HG02759 (cell line): ENCODE results near the gene RGS9.
"Not testable (repeated sequence)": the region's sequence is repeated elsewhere in the genome, so short reads cannot be mapped to it uniquely, and the experiment has no call there.

Experiments used
- ATAC-seq: cut with Tn5 transposase; IDR thresholded peaks from one replicate; pipeline ENCODE4 v1.9.1; 2021; ENCODE audit warnings: mild to moderate bottlenecking, moderate library complexity; ENCODE audit not compliant: unreplicated experiment

The RGS9 gene

DNA sequence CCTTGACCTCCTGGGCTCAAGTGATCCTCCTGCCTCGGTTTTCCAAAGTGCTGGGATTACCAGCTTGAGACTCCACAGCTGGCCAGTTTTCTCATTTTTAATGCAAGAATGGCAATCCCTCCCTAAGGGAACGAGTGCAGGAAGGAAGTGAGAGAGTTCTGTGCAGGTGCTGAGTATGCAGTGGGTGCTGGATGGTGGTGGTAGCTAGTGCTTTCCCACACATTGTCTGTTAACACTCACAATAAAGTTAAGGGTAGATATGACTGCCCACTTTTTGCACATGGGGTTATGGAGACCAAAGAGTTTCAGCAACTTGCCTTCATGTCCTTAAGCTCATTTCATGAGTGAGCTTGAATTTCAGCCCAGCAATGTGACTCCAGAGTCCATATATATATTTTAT, 18.5 kb downstream of the RGS9 start:
- ATAC-seq, result peak; percentile 56

DNA sequence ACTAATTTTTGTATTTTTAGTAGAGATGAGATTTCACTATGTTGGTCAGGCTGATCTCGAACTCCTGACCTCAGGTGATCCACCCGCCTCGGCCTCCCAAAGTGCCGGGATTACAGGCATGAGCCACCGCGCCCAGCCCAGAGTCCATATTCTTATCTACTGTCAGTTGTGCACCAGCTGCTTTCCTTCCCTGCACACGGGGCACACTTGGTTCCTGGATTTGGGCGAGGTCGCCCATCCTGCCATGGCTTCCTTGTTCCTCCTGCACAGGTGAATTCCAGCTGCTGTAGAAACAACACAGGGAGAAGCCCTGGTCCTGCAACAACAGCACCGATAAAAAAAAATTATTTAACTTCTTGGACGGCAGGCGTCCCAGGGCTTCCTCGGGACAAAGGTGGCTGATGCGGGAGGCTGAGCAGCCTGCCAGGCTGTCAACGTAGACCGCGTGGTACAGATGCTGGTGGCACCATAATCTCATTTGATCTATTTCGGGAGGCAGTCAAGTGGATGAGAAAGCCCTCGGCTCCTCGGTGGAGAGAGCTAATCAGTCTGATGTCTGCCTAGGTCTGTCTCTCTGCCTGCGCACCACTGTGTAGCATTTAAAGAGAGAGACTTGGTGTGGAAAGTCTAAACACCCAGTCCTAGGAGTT, 19.1 kb downstream of the RGS9 start:
- ATAC-seq, result no peak

DNA sequence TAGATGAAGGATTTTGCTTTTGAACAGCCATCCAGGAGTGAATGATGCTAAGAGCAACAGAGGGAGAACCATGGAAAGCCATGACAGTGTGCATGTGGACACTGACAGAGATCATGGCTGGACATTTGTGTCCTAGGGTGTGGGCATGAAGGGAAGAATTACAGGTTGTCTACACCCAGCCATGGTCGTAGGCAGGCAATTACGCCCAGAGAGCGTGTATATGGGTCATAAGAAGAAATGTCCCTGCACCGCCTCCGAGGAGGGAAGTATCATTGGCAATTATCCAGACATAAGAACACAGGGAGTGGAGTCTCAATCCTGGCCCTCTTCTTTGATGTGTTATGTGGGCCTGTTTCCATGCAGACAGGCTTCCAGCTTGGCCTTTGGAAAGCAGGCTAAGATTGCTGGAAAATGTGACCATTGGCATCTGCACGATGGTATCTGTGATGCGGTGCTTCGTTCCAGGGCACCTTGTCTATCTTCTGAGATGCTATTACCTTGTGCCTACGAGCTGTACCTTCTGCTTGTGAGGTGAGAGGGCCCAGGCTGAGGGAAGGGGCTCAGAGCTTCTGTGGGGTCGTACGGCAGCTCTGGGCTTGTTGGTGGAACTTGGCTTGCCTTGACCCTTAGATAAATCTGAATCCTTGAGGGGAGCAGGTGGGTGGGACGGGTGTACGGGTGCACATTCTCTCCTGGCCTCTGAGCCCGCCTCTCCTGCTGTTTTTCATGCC, 19.8 kb downstream of the RGS9 start:
- no peak for ATAC-seq

DNA sequence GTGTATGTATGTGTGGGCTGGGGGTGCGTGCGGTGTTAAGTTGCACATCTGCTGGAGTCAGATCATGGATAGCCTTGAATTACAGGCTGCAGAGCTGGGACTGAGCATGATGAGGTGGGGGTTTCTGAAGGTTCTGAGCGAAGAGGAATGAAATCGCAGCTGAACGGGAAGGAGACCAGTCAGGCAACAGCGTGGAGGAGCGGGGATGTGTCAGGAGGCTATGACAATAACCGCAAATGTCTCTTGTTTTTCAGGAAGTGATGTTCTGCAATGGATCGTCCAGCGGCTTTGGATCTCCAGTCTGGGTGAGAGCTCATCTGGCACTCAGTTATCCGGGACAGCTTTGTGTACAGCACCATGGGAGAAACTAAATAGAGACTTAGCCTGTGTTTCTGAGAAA, 20.9 kb downstream of the RGS9 start:
- ATAC-seq, result no peak

DNA sequence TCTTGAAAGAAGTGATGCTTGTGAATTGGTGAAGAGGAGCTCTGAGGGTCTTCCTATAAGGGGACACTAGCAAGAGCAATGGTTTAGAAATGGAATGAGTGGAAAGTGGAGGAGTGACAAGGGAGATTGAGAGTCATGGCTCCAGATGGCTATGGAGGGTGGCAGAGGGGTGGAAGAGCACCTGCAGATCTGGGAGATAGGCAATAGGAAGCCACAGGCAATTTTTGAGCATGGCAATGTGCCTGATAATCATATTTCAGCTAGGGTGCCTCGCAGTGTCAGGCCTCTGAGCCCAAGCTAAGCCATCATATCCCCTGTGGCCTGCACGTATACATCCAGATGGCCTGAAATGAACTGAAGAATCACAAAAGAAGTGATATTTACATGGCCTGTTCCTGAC, 21.5 kb downstream of the RGS9 start:
- ATAC-seq, result no peak

- no peak for ATAC-seq
Observed at GRCh38 chr17:65160516-65160915, 23.3 kb downstream of the RGS9 start.

DNA sequence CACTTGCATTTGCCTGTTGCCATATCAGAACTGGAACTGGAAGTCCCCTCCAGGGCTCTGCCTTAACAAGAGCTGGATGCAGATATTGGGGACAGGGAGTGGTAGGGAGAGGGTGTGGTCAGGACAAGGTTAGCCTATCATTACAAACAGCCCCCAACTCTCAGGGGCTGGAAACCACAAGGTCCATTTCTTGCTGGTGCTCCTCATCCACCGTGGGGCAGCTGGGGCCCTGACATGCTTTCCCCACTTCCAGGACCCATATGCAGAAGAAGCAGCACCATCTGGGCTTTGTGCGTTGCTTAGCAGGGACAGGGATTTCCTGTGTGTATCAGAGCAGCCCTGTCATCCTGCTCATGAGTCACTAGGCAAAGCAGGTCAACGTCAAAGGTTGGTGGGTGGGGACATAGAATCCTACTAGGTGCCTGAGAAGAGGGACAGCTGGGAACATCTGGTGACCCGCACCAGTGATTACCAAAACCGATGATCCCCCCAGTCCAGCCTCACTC, 26.9 kb downstream of the RGS9 start:
- peak; percentile 97 for ATAC-seq

GRCh38 chr17:65166787-65167186, 29.6 kb downstream of the RGS9 start:
- no peak for ATAC-seq

DNA sequence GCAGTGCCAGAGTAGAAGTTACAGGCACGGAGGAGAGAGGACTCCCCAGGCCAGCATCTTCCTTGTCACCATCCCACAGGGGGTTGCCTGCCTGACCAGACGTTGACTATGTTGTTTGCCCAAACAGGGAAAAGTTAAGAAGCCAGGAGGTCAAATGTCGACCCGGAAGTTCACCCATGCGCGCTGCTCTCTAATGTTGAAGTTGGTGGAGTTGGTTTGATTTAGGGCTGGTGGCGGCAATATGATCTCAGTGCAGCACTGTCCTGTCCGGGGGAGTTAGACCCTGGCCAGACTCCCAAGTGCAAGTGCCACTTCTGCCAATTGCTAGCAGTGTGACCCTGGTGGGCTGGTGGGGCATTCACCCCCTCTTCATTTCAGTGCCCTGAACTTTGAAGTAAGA, 30.4 kb downstream of the RGS9 start:
- no peak for ATAC-seq

GRCh38 chr17:65169691-65170090, 32.5 kb downstream of the RGS9 start:
- no peak for ATAC-seq

DNA sequence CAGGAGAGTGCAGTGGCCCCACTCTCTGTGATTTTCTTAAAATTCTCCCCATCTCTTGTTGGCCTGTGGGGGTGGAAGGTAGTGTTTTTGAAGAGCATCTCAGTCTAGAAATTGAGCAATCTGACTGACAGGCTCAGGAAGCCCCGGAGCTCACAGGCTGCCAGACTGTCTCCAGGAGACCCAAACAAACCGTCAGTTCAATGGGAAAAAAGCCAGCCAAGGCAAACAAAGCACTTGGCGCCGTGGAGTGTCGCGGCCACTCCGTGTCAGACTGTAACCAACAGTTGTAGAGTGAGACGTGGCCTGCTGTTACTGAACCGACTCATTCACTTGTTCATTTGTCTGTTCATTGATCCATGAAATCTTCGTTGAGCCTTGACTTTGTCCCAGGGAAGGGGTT, 33.7 kb downstream of the RGS9 start:
- ATAC-seq, result no peak

GRCh38 chr17:65171752-65172151, 34.6 kb downstream of the RGS9 start:
- ATAC-seq, result no peak

- no peak for ATAC-seq
Observed at GRCh38 chr17:65172496-65173136, 35.4 kb downstream of the RGS9 start.

- no peak for ATAC-seq
Observed at GRCh38 chr17:65173284-65173793, 36.2 kb downstream of the RGS9 start.

DNA sequence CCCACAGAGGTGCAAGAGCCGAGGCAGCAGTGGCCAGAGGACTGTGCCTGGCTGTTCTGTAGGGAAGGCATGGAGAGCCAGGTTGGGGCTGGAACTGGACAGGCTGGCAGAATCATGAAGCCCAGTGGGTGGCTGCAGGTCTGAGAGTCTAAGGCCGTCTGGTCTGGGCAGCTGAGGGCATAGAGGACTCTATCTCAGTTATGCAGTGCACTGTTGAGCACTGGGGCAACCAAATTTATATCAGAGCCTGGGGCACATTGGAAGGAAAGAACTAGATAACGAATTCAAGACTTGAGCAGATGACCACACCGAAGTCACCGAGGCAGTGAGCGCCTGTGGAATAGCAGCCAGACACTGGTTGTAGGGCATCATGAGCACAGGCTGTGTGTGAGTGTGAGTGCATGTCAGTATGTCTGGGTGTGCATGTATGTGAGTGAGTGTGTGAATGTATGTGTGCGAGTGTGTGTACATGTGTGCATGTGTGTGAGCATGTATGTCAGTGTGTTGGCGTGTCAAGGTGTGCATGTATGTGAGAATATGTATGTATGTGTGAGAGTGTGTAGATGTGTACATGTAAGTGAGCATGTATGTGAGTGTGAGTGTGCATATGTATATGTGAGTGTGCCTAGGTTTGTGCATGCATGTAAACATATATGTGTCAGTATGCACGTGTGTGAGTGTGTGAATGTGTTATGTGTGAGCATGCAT, 37.0 kb downstream of the RGS9 start:
- ATAC-seq, result no peak

DNA sequence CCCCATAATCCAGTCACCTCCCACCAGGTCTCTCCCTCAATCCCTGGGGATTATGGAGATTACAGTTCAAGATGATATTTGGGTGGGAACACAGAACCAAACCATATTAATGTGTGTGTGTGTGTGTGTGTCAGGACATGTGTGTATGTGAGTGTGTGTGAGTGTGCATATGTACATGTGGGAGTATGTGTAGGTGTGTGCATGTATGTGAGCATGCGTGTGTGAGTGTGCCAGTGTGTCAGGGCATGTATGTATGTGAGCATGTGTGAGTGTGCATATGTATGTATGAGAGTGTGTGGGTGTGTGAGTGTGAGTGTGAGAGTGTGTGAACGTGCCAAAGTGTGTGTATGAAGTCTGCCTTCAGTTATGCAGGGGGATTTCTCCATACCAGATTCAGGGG, 37.8 kb downstream of the RGS9 start:
- ATAC-seq, result no peak

GRCh38 chr17:65175952-65176351, 38.8 kb downstream of the RGS9 start:
- ATAC-seq, result no peak

- ATAC-seq, result no peak
Observed at GRCh38 chr17:65176646-65177409, 39.7 kb downstream of the RGS9 start.

GRCh38 chr17:65177901-65178300, 40.7 kb downstream of the RGS9 start:
- ATAC-seq, result no peak

GRCh38 chr17:65180276-65180675, 43.1 kb downstream of the RGS9 start:
- ATAC-seq, result not testable (repeated sequence)
